ENCODE measurements around the gene MMP19.
A peak's percentile ranks its signal among the peaks of the same experiment; 100 is the strongest.
"Not testable (repeated sequence)": the region's sequence is repeated elsewhere in the genome, so short reads cannot be mapped to it uniquely, and the experiment has no call there.

MMP19 gene, protein sequence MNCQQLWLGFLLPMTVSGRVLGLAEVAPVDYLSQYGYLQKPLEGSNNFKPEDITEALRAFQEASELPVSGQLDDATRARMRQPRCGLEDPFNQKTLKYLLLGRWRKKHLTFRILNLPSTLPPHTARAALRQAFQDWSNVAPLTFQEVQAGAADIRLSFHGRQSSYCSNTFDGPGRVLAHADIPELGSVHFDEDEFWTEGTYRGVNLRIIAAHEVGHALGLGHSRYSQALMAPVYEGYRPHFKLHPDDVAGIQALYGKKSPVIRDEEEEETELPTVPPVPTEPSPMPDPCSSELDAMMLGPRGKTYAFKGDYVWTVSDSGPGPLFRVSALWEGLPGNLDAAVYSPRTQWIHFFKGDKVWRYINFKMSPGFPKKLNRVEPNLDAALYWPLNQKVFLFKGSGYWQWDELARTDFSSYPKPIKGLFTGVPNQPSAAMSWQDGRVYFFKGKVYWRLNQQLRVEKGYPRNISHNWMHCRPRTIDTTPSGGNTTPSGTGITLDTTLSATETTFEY

DNA sequence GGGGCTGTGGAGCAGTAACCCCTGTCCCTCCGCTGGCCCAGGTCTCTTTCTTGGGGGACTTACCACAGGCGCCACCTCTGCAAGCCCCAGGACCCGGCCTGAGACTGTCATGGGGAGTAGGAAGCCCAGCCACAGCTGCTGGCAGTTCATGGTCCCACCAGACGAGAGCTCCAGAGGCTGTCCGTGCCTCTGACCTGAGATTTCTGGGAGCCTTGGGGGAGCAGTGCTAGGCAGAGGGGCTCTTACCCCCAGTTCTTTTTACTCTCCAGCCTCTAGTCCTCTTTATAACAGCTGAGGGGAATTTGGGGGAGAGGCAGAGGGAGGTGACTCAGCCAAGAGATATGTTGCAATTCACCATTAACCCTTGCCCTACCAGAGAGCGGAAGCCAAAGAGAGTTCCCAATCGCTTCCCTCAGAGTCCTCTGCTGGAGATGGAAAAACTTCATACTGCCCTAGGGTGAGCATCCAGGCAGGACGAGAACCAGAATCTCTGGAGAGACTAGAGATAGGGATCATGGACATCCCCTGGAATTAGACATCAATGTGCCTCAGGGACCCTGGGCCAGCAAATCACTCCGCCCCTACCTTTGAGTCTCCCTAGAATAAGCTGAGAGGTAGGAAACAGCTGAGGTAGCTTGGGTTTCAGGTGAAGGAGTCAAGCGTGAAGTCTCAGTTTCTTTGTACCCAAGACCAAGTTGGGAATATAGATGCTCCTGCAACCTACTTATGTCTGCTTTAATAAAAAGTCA, at the start of gene MMP19:
Gene MMP19 (minus strand): TSS at position 256 of the 749 bp plus-strand sequence. CDS start 106 bp downstream, at position 150.
- no peak for DNase-seq (ENCODE audit: low spot score)

DNA sequence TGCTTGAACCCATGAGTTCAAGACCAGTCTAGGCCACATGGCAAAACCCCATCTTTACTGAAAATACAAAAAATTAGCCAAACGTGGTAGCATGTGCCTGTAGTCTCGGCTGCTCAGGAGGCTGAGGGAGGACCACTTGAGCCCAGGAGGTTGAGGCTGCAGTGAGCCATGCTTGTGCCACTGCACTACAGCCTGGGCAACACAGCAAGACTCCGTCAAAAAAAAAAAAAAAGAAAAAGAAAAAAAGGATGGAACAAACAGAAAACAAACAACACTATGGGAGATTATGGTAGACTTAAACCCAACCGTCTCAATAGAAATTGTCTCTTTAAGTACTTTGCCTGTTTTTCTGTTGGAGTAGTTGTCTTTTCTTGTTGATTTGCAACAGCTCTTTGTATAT, 48.6 kb upstream of the MMP19 start:
- no peak for DNase-seq (ENCODE audit: low spot score)

DNA sequence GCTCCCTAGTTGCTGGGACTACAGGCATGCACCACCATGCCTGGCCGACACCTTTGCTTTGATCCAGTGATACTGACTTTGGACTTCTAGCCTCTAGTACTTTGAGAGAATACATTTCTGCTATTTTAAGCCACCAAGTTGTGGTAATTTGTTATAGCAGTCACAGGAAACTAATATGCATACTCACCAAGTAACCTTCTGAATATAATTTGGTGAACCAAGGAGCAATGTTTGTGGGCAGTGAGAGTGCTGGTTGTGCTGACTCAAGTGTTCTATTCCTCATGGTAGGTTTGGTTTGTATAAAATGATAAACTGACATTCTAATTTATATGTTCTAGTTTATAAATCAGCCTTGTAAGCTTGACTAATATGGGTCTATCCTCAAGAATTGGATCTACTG, 42.4 kb upstream of the MMP19 start:
- DNase-seq (ENCODE audit: low spot score), result no peak

GRCh38 chr12:55877824-55878223, 35.1 kb upstream of the MMP19 start:
- DNase-seq (ENCODE audit: low spot score), result no peak

- DNase-seq (ENCODE audit: low spot score), result no peak
Observed at GRCh38 chr12:55875704-55876467, 33.1 kb upstream of the MMP19 start.

GRCh38 chr12:55874443-55874842, 31.7 kb upstream of the MMP19 start:
- no peak for DNase-seq (ENCODE audit: low spot score)

DNA sequence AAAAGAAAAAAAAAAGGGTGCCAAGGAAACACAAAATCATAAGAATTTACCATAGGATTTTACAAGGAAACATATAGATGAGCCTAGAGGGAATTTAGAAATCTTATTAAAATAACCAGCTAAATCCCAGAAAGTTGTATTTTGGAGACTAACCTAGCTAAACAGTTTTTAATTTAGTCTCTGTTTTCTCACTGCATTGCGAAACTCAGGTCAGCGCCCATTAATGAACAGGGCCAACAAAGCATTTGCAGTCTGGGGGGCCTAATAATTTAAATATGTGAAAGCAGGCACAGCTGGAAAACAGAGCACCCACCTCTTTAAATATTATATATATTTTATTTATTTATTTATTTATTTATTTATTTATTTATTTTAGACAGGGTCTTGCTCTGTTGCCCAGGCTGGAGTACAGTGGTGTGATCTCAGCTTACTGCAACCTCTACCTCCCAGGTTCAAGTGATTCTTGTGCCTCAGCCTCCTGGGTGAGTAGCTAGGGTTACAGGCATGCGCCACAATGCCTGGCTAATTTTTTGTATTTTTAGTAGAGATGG, 23.8 kb upstream of the MMP19 start:
- not testable (repeated sequence) for DNase-seq (ENCODE audit: low spot score)

GRCh38 chr12:55865327-55865726, 22.6 kb upstream of the MMP19 start:
- no peak for DNase-seq (ENCODE audit: low spot score)

GRCh38 chr12:55862931-55863330, 20.2 kb upstream of the MMP19 start:
- not testable (repeated sequence) for DNase-seq (ENCODE audit: low spot score)

DNA sequence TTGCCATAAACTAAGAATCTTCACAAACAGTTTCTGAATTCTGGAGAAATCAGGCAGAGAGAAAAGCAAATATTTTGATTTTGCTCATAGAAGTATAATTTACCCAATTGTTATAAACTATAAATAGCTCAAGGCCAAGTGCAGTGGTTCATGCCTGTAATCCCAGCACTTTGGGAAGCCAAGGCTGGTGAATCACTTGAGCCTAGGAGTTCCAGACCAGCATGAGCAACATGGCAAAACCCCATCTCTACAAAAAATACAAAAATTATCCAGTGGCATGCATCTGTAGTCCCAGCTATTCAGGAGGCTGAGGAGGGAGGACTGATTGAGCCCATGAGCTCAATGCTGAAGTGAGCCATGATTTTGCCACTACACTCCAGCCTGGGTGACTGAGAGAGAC, 19.6 kb upstream of the MMP19 start:
- no peak for DNase-seq (ENCODE audit: low spot score)

DNA sequence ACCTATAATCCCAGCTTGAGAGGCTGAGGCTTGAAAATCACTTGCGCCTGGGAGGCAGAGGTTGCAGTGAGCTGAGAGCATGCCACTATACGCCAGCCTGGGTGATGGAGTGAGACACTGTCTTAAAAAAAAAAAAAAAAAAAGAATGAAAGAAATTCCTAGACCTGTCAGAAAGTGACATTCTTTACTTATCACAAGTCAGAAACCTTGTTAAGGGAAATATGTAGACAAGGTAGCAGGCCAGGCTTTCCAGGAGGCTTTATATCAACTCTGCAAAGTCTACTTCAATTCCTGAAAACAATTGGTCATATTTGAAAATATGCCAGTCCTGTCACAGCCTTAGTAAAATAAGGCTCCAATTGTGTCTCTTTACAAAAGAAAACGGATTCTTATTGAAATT, 19.1 kb upstream of the MMP19 start:
- DNase-seq (ENCODE audit: low spot score), result no peak

DNA sequence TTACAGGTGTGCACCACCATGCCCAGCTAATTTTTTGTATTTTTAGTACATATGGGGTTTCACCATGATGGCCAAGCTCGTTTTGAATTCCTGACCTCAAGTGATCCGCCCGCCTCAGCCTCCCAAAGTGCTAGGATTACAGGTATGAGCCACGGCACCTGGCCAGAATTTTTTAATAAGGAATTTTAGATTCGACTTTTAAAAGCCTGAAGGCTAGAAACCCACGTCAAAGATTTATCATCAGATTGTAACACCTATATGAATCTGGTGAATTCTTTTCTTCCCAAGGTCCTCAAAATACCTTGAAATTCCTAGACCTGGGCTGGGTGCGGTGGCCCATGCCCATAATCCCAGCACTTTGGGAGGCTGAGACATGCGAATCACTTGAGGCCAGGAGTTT, 18.7 kb upstream of the MMP19 start:
- DNase-seq (ENCODE audit: low spot score), result no peak

GRCh38 chr12:55852740-55853139, 10.0 kb upstream of the MMP19 start:
- no peak for DNase-seq (ENCODE audit: low spot score)

GRCh38 chr12:55850893-55851292, 8.2 kb upstream of the MMP19 start:
- no peak for DNase-seq (ENCODE audit: low spot score)

DNA sequence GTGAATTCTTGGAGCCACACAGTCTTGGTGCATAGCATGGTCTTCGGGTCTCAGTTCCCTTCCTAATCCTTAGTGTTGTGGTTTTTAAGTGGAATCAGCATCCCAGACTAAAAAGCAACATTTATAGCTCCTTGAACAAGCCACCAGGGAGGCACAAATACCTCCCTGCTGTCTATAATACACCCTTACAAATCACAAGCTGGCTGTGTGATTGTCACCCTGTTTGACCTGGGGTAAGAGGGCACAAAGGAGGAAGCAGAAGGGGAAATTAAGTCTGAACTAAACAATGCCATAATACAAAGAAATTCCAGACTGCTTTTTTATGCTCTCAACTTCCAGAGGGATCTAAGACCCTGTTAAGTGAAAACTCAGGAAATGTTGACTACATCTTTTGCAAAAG, 7.7 kb upstream of the MMP19 start:
- no peak for DNase-seq (ENCODE audit: low spot score)

GRCh38 chr12:55849616-55850343, 7.0 kb upstream of the MMP19 start:
- no peak for DNase-seq (ENCODE audit: low spot score)

DNA sequence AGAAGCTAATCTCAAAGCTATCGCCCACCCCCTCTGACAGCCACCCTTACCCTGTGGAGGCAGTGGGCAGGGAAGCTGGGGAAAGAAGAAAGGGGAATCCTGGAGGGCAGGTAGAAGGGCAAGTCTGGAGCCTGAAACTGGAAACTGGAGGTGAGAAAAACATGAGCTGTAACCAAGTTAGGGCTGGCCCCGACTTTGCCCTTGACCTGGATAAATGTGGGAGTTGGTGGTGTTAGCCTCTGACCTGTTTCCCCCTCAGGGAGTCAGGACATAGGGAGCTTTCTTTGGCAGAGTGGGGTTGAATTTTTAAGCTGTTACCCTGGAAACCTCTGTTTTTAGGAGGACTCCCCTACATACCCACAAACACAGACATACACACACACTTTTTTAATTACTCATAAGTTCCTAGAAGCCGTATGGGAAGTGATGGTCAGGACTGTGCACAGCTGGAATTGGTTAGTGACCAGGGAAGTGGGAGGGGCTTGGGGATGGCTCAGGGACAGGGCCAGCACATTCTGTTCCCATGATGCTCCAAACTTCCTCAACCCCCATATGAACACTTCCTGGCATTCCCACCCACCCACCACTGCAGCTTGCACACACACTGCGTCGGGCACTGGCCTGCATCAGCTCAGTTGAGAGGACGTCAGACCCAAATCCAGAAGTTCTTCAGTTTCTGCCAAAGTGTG, 5.0 kb upstream of the MMP19 start:
- peak; percentile 94 for DNase-seq (ENCODE audit: low spot score)

DNA sequence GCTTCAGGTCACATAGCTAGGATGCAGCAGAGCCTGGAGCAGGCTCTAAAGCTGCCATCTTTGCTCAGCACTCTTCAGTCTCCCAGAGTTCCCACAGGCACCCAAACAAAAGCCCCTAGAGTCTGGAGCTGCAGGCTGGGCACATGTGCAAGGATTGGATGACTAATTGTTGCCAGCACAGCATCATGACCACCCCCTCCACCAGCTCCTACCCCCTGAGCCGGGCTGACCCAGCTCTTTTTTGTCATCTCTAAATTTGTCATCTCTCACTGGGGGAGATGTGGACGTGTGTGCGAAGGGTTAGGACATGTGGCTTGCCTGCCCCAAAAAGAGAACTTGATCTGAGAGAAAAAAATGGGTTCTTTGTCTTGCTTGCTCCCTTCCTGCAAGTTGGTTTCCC, 4.3 kb upstream of the MMP19 start:
- no peak for DNase-seq (ENCODE audit: low spot score)

GRCh38 chr12:55845785-55846496, 3.2 kb upstream of the MMP19 start:
- no peak for DNase-seq (ENCODE audit: low spot score)

- DNase-seq (ENCODE audit: low spot score), result no peak
Observed at GRCh38 chr12:55845361-55845760, 2.6 kb upstream of the MMP19 start.
